ENCODE data around the gene KLF4.

GRCh38 chr9:107481035-107481434, 8.5 kb downstream of the KLF4 start:
- TF ChIP-seq CTCF (IDR thresholded peaks at IDR 0.05) (no peak; the same call in 1 of the 2 replicates), POLR2AphosphoS5 (IDR thresholded peaks at IDR 0.05; ENCODE audit: low read depth, low read length) (no peak), SIN3A (IDR thresholded peaks at IDR 0.05; ENCODE audit: borderline replicate concordance, insufficient read depth, low read depth, low read length) (no peak), REST (IDR thresholded peaks at IDR 0.05; ENCODE audit: insufficient read depth in 1 of 2, low read depth in 2 of 2, low read length in 1 of 2) (no peak), TCF7L2 (IDR thresholded peaks at IDR 0.05; ENCODE audit: low read depth, low read length) (no peak)

All from Panc1 (cell line).